H9 (cell line): ENCODE data around the gene NPAS2. TPM values are rescaled to one million over a fixed set of nuclear protein-coding genes. Genes with fewer than 3 reads are reported as not detected.

ENCODE experiments used
- DNase-seq: peaks from one replicate; pipeline ENCODE4 v3.0.0-alpha.2; 2017
- H2AFZ ChIP-seq: one replicate; pipeline ENCODE4 v1.6.1; 2013; ENCODE audit warnings: mild to moderate bottlenecking, low read length, control low read depth, moderate library complexity
- H2AK5ac ChIP-seq: 2 replicates; pipeline ENCODE4 v1.6.1; 2013; ENCODE audit warnings: low read length, control low read depth, mixed read lengths; ENCODE audit not compliant: insufficient read length
- H2BK120ac ChIP-seq: one replicate; pipeline ENCODE4 v1.6.1; 2013; ENCODE audit warnings: low read depth, mild to moderate bottlenecking, low read length, control low read depth, inconsistent platforms; ENCODE audit not compliant: poor library complexity, severe bottlenecking
- H2BK12ac ChIP-seq: 2 replicates; pipeline ENCODE4 v1.6.1; 2013; ENCODE audit warnings: low read length, control low read depth, mixed read lengths, low read depth; ENCODE audit not compliant: insufficient read length
- H2BK15ac ChIP-seq: 2 replicates; pipeline ENCODE4 v1.6.1; 2013; ENCODE audit warnings: low read depth, low read length, control low read depth
- H2BK20ac ChIP-seq: one replicate; pipeline ENCODE4 v1.6.1; 2013; ENCODE audit warnings: low read depth, mild to moderate bottlenecking, low read length, control low read depth, inconsistent platforms; ENCODE audit not compliant: poor library complexity, severe bottlenecking
- H2BK5ac ChIP-seq: 2 replicates; pipeline ENCODE4 v1.6.1; 2013; ENCODE audit warnings: low read length, control low read depth, mixed read lengths; ENCODE audit not compliant: insufficient read length
- H3K14ac ChIP-seq: 2 replicates; pipeline ENCODE4 v1.6.1; 2013; ENCODE audit warnings: low read length, control low read depth; ENCODE audit not compliant: insufficient read depth
- H3K18ac ChIP-seq: 2 replicates; pipeline ENCODE4 v1.6.1; 2013; ENCODE audit warnings: low read depth, mild to moderate bottlenecking, mixed read lengths, low read length, control low read depth; ENCODE audit not compliant: insufficient read length
- H3K23ac ChIP-seq: 2 replicates; pipeline ENCODE4 v1.6.1; 2013; ENCODE audit warnings: low read length, control low read depth, mixed read lengths, low read depth; ENCODE audit not compliant: insufficient read length
- H3K23me2 ChIP-seq: 2 replicates; pipeline ENCODE4 v1.6.1; 2013; ENCODE audit warnings: low read depth, mild to moderate bottlenecking, mixed read lengths, low read length, control low read depth; ENCODE audit not compliant: insufficient read length, poor library complexity, severe bottlenecking
- H3K27ac ChIP-seq: 2 replicates; pipeline ENCODE4 v1.5.1; 2013; ENCODE audit warnings: low read length, control low read depth, mixed read lengths, low read depth; ENCODE audit not compliant: insufficient read length
- H3K27me3 ChIP-seq: 2 replicates; pipeline ENCODE4 v1.6.1; 2013; ENCODE audit warnings: low read length, control low read depth, inconsistent platforms; ENCODE audit not compliant: insufficient read depth
- H3K4ac ChIP-seq: 2 replicates; pipeline ENCODE4 v1.6.1; 2013; ENCODE audit warnings: low read depth, mild to moderate bottlenecking, control low read depth, inconsistent platforms, low read length, moderate library complexity
- H3K4me1 ChIP-seq: 2 replicates; pipeline ENCODE4 v1.6.1; 2013; ENCODE audit warnings: low read length, control low read depth, inconsistent platforms; ENCODE audit not compliant: insufficient read depth
- H3K4me2 ChIP-seq: 2 replicates; pipeline ENCODE4 v1.6.1; 2013; ENCODE audit warnings: low read length, control low read depth, mixed read lengths; ENCODE audit not compliant: insufficient read length, insufficient read depth
- H3K56ac ChIP-seq: 2 replicates; pipeline ENCODE4 v1.6.1; 2013; ENCODE audit warnings: low read depth, mild to moderate bottlenecking, mixed read lengths, low read length, control low read depth; ENCODE audit not compliant: insufficient read length
- H3K79me1 ChIP-seq: 2 replicates; pipeline ENCODE4 v1.6.1; 2013; ENCODE audit warnings: low read depth, mild to moderate bottlenecking, moderate library complexity, low read length, control low read depth, inconsistent platforms; ENCODE audit not compliant: insufficient read depth, poor library complexity, severe bottlenecking
- H3K79me2 ChIP-seq: 2 replicates; pipeline ENCODE4 v1.6.1; 2013; ENCODE audit warnings: low read length, control low read depth, inconsistent platforms; ENCODE audit not compliant: insufficient read depth
- H3K9ac ChIP-seq: 2 replicates; pipeline ENCODE4 v1.6.1; 2013; ENCODE audit warnings: low read length, control low read depth, mixed read lengths; ENCODE audit not compliant: insufficient read length; ENCODE audit errors: extremely low read depth
- H3K9me3 ChIP-seq: one replicate; pipeline ENCODE4 v1.6.1; 2013; ENCODE audit warnings: low read depth, low read length, inconsistent platforms; ENCODE audit not compliant: control insufficient read depth
- H3T11ph ChIP-seq: one replicate; pipeline ENCODE4 v1.6.1; 2013; ENCODE audit warnings: mild to moderate bottlenecking, low read length, control low read depth, inconsistent platforms
- H4K20me1 ChIP-seq: one replicate; pipeline ENCODE4 v1.6.1; 2013; ENCODE audit not compliant: control insufficient read depth, insufficient read length, insufficient read depth
- H4K5ac ChIP-seq: 2 replicates; pipeline ENCODE4 v1.6.1; 2013; ENCODE audit warnings: low read depth, mild to moderate bottlenecking, mixed read lengths, low read length, control low read depth; ENCODE audit not compliant: insufficient read length
- H4K8ac ChIP-seq: replicated peaks from 2 replicates; pipeline ENCODE4 v1.6.1; 2013; ENCODE audit warnings: low read length, control low read depth, mixed read lengths, low read depth; ENCODE audit not compliant: insufficient read length
- H4K91ac ChIP-seq: 2 replicates; pipeline ENCODE4 v1.6.1; 2013; ENCODE audit warnings: low read depth, mild to moderate bottlenecking, moderate library complexity, mixed read lengths, low read length, control low read depth; ENCODE audit not compliant: insufficient read length
- H3K27ac Mint-ChIP-seq, 3 experiments: 2 replicates in 2 of 3; 3 replicates in 1 of 3; pipeline ENCODE4 v1.8.0; 2020 to 2021; ENCODE audit warnings: mixed read lengths in 3 of 3, mild to moderate bottlenecking in 1 of 3, moderate library complexity in 1 of 3
- H3K27me3 Mint-ChIP-seq: 2 replicates; pipeline ENCODE4 v1.8.0; 2021; ENCODE audit warnings: low read depth, mild to moderate bottlenecking, moderate library complexity, mixed read lengths
- H3K36me3 Mint-ChIP-seq, 3 experiments: 2 replicates in 2 of 3; 3 replicates in 1 of 3; pipeline ENCODE4 v1.8.0; 2020 to 2021; ENCODE audit warnings: low read depth in 3 of 3, mixed read lengths in 3 of 3; ENCODE audit not compliant: insufficient read depth in 1 of 3
- H3K4me1 Mint-ChIP-seq, 2 experiments: 2 replicates each; pipeline ENCODE4 v1.8.0; 2020; ENCODE audit warnings: mixed read lengths in 2 of 2
- H3K4me3 Mint-ChIP-seq, 2 experiments: 2 replicates in 1 of 2; 3 replicates in 1 of 2; pipeline ENCODE4 v1.8.0; 2020 to 2021; ENCODE audit warnings: mild to moderate bottlenecking in 2 of 2, mixed read lengths in 2 of 2, moderate library complexity in 1 of 2
- H3K9me3 Mint-ChIP-seq, 2 experiments: 2 replicates in 1 of 2; 3 replicates in 1 of 2; pipeline ENCODE4 v1.8.0; 2020; ENCODE audit warnings: mild to moderate bottlenecking in 2 of 2, mixed read lengths in 2 of 2, moderate library complexity in 1 of 2
- CTCF ChIP-seq: fragments of 200-600 bp; sonication (generic); conservative IDR thresholded peaks from 3 replicates; pipeline ENCODE4 v1.8.0; 2021; ENCODE audit warnings: antibody characterized with exemption, mild to moderate bottlenecking
- WGBS: extraction: QIAGEN DNeasy Blood & Tissue Kit; methylation state at CpG from one replicate; pipeline ENCODE4 v1.1.7; 2013; ENCODE audit warnings: missing lambda C conversion rate, low lambda C conversion rate, mixed read lengths; ENCODE audit not compliant: insufficient read length; ENCODE audit errors: extremely low coverage; 5-methylcytosine and 5-hydroxymethylcytosine counted together
- total RNA-seq: library from RNA; stranded (reverse); gene quantifications from 2 replicates; pipeline ENCODE4 v1.2.1, GENCODE V29; 2021

The NPAS2 gene
- total RNA-seq, 1 experiment from 2014 or later, result 1.3 TPM

- Histone ChIP-seq H3K23ac (no peak overlapping the region), H2BK120ac (no peak overlapping the region), H3K79me1 (no peaks in the 10 kb centered on the region), H3T11ph (no peak overlapping the region), H3K27ac (no peak overlapping the region), H3K56ac (no peak overlapping the region), H2BK5ac (no peak overlapping the region), H3K23me2 (no peaks in the 10 kb centered on the region), H3K4me2 (no peak overlapping the region), H3K14ac (no peak overlapping the region), H4K91ac (no peak overlapping the region), H3K9me3 (no peaks in the 10 kb centered on the region), H2AK5ac (no peak overlapping the region), H3K9ac (no peak overlapping the region), H4K8ac (no peak overlapping the region), H3K4ac (no peak overlapping the region), H4K5ac (no peak overlapping the region), H3K18ac (no peak overlapping the region), H4K20me1 (no peaks in the 10 kb centered on the region), H2BK20ac (no peak overlapping the region), H2BK12ac (no peak overlapping the region), H3K4me1 (no peaks in the 10 kb centered on the region), H2AFZ (no peak overlapping the region), H3K79me2 (no peaks in the 10 kb centered on the region), H2BK15ac (no peak overlapping the region), H3K27me3 (no peaks in the 10 kb centered on the region)
- Mint-ChIP-seq H3K4me3 (no peak overlapping the region), H3K27me3 (peaks cover 2% of the 10 kb centered on the region), H3K36me3 (no peaks in the 10 kb centered on the region), H3K4me1 (peaks cover 7 to 8% of the 10 kb centered on the region in 2 experiments), H3K27ac (no peak overlapping the region), H3K9me3 (no peaks in the 10 kb centered on the region)
- no peak for DNase-seq
- no CpG with 5 or more reads among the region's 6 CpGs for WGBS
- no peak for TF ChIP-seq CTCF
Measured at GRCh38 chr2:100921685-100922161, 101.8 kb downstream of the NPAS2 start.
